HFFc6 (cell line): ENCODE measurements around the gene PSKH1. TPM values are rescaled to one million over a fixed set of nuclear protein-coding genes. Genes with fewer than 3 reads are reported as not detected.
A peak's percentile ranks its signal among the peaks of the same experiment; 100 is the strongest.

Source experiments
- DNase-seq: peaks from one replicate; pipeline ENCODE4 v3.0.0-alpha.2; 2018
- H3K27ac Mint-ChIP-seq: 2 replicates; pipeline ENCODE4 v1.8.0; 2020; ENCODE audit warnings: mild to moderate bottlenecking, mixed read lengths
- H3K27me3 Mint-ChIP-seq: 2 replicates; pipeline ENCODE4 v1.8.0; 2021; ENCODE audit warnings: mild to moderate bottlenecking, moderate library complexity, mixed read lengths; ENCODE audit not compliant: insufficient read depth
- H3K36me3 Mint-ChIP-seq: 2 replicates; pipeline ENCODE4 v1.8.0; 2021; ENCODE audit warnings: low read depth, mixed read lengths
- H3K4me1 Mint-ChIP-seq: 2 replicates; pipeline ENCODE4 v1.8.0; 2020; ENCODE audit warnings: low read depth, mixed read lengths
- H3K4me3 Mint-ChIP-seq: 2 replicates; pipeline ENCODE4 v1.8.0; 2020; ENCODE audit warnings: mild to moderate bottlenecking, moderate library complexity, mixed read lengths
- H3K9me3 Mint-ChIP-seq: 2 replicates; pipeline ENCODE4 v1.8.0; 2020; ENCODE audit warnings: mild to moderate bottlenecking, mixed read lengths
- CTCF ChIP-seq: fragments of 200-600 bp; sonication (generic); IDR thresholded peaks from 2 replicates; pipeline ENCODE4 v1.5.0; 2021; ENCODE audit warnings: antibody characterized with exemption, mild to moderate bottlenecking
- total RNA-seq, 6 experiments: library from RNA; stranded (reverse); fragmentation: NEBNext Ultra II Directional; extraction: Animal tissue kit (Norgen Biotek cat#: 25700); gene quantifications; 2 replicates in 1 of 6; 3 replicates in 5 of 6; pipeline ENCODE4 v1.2.3, GENCODE V29; 2021

The PSKH1 gene
- total RNA-seq, 6 experiments from 2014 or later: 25.2 to 34.1 (median 29.3) TPM

- peaks cover 2% of the 10 kb centered on the region; the same call in 1 of the 2 replicates for H3K27me3 Mint-ChIP-seq
- peaks cover 55% of the 10 kb centered on the region for H3K4me1 Mint-ChIP-seq
- DNase-seq: no peak
- no peaks in the 10 kb centered on the region for H3K9me3 Mint-ChIP-seq
- H3K27ac Mint-ChIP-seq: peak overlapping the region; percentile 100
- H3K4me3 Mint-ChIP-seq: no peak overlapping the region; the same call in 1 of the 2 replicates
- H3K36me3 Mint-ChIP-seq: peaks cover 4% of the 10 kb centered on the region; the same call in 1 of the 2 replicates
- TF ChIP-seq CTCF: no peak
Observed at GRCh38 chr16:67856927-67857546, 36.0 kb upstream of the PSKH1 start.

GRCh38 chr16:67857547-67858233 lies 35.4 kb upstream of the PSKH1 start:
- Mint-ChIP-seq H3K4me1 (peaks cover 62% of the 10 kb centered on the region), H3K27me3 (peaks cover 2% of the 10 kb centered on the region; the same call in 1 of the 2 replicates), H3K27ac (peak overlapping the region; percentile 100)

GRCh38 chr16:67858500-67858899 lies 34.6 kb upstream of the PSKH1 start:
- no peaks in the 10 kb centered on the region for H3K9me3 Mint-ChIP-seq
- no peak for TF ChIP-seq CTCF
- DNase-seq: no peak
- peak overlapping the region; percentile 25 for H3K4me3 Mint-ChIP-seq
- H3K27ac Mint-ChIP-seq: peak overlapping the region; percentile 100
- peaks cover 70% of the 10 kb centered on the region for H3K4me1 Mint-ChIP-seq
- peaks cover 2% of the 10 kb centered on the region; the same call in 1 of the 2 replicates for H3K27me3 Mint-ChIP-seq
- peaks cover 4% of the 10 kb centered on the region; the same call in 1 of the 2 replicates for H3K36me3 Mint-ChIP-seq

More at GRCh38 chr16:67857547-67858233, 35.4 kb upstream of the PSKH1 start:
- Mint-ChIP-seq H3K9me3 (no peaks in the 10 kb centered on the region), H3K36me3 (peaks cover 4% of the 10 kb centered on the region; the same call in 1 of the 2 replicates), H3K4me3 (peak overlapping the region; percentile 6; the same call in 1 of the 2 replicates)
- DNase-seq: peak; percentile 98
- no peak for TF ChIP-seq CTCF

GRCh38 chr16:67860589-67861398 lies 32.3 kb upstream of the PSKH1 start:
- Mint-ChIP-seq H3K4me1 (peaks cover 63% of the 10 kb centered on the region), H3K27me3 (peaks cover 2% of the 10 kb centered on the region; the same call in 1 of the 2 replicates), H3K36me3 (peaks cover 15% of the 10 kb centered on the region), H3K9me3 (no peaks in the 10 kb centered on the region), H3K4me3 (peak overlapping the region; percentile 38; the same call in 1 of the 2 replicates), H3K27ac (peak overlapping the region; percentile 100)
- no peak for TF ChIP-seq CTCF
- peak; percentile 63 for DNase-seq

- Mint-ChIP-seq H3K4me1 (peaks cover 60% of the 10 kb centered on the region), H3K4me3 (no peak overlapping the region), H3K27ac (peak overlapping the region; percentile 100), H3K36me3 (peaks cover 15% of the 10 kb centered on the region), H3K27me3 (peaks cover 2% of the 10 kb centered on the region; the same call in 1 of the 2 replicates), H3K9me3 (no peaks in the 10 kb centered on the region)
- no peak for TF ChIP-seq CTCF
- DNase-seq: no peak
Observed at GRCh38 chr16:67861877-67862276, 31.2 kb upstream of the PSKH1 start.
